NB4 (cell line): ENCODE results near the gene POLR2C.

Source experiments
- CTCF ChIP-seq: IDR thresholded peaks from one replicate; pipeline ENCODE4 v1.5.1; 2012; ENCODE audit warnings: low read depth, low read length
- MAX ChIP-seq: IDR thresholded peaks from 2 replicates; pipeline ENCODE4 v1.6.1; 2011; ENCODE audit warnings: low read depth, low read length
- POLR2A ChIP-seq: IDR thresholded peaks from 2 replicates; pipeline ENCODE4 v1.6.1; 2011; ENCODE audit warnings: mild to moderate bottlenecking; ENCODE audit not compliant: insufficient read length; ENCODE audit errors: extremely low read depth

- TF ChIP-seq MAX (no peak), CTCF (no peak), POLR2A (no peak)
These were observed 45.6 kb downstream of the POLR2C start for GRCh38 chr16:57508035-57508425.
